Hepatocyte (in vitro differentiated cells): ENCODE data around the gene ZDHHC4.

Experiments
- EZH2 ChIP-seq: fragments of 200-600 bp; sonication (generic); IDR thresholded peaks from 2 replicates; pipeline ENCODE4 v1.6.1; 2016; ENCODE audit warnings: antibody characterized with exemption, mild to moderate bottlenecking, borderline replicate concordance
- TF ChIP-seq, protein P1 (sequence below): fragments of 200-600 bp; sonication (generic); IDR thresholded peaks from 2 replicates; pipeline ENCODE4 v1.5.1; 2016; ENCODE audit warnings: antibody characterized with exemption, mild to moderate bottlenecking; ENCODE audit not compliant: poor library complexity

DNA sequence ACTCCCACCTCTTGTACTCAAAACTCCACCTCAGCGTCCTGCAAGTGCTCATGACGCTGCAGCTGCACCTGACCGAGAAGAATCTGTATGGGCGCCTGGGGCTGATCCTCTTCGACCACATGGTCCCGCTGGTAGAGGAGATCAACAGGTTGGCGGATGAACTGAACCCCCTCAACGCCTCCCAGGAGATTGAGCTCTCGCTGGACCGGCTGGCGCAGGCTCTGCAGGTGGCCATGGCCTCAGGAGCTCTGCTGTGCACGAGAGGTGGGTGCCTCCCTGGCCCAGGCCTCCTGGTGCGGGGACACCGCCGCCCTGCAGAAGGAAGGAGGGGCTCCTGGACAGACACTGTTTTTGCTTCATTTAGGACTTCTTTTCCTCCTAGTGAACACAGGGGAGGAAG, 22.8 kb downstream of the ZDHHC4 start:
- no peak for TF ChIP-seq EZH2
- TF ChIP-seq, protein P1, sequence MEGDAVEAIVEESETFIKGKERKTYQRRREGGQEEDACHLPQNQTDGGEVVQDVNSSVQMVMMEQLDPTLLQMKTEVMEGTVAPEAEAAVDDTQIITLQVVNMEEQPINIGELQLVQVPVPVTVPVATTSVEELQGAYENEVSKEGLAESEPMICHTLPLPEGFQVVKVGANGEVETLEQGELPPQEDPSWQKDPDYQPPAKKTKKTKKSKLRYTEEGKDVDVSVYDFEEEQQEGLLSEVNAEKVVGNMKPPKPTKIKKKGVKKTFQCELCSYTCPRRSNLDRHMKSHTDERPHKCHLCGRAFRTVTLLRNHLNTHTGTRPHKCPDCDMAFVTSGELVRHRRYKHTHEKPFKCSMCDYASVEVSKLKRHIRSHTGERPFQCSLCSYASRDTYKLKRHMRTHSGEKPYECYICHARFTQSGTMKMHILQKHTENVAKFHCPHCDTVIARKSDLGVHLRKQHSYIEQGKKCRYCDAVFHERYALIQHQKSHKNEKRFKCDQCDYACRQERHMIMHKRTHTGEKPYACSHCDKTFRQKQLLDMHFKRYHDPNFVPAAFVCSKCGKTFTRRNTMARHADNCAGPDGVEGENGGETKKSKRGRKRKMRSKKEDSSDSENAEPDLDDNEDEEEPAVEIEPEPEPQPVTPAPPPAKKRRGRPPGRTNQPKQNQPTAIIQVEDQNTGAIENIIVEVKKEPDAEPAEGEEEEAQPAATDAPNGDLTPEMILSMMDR: no peak
